GF-D8 (cell line): ENCODE results near the gene RELA.
A peak's percentile ranks its signal among the peaks of the same experiment; 100 is the strongest.
"Not testable (repeated sequence)": the region's sequence is repeated elsewhere in the genome, so short reads cannot be mapped to it uniquely, and the experiment has no call there.

ENCODE experiments used
- DNase-seq: peaks from one replicate; lab custom pipeline; 2025; lab: John Stamatoyannopoulos, UW

Gene RELA

DNA sequence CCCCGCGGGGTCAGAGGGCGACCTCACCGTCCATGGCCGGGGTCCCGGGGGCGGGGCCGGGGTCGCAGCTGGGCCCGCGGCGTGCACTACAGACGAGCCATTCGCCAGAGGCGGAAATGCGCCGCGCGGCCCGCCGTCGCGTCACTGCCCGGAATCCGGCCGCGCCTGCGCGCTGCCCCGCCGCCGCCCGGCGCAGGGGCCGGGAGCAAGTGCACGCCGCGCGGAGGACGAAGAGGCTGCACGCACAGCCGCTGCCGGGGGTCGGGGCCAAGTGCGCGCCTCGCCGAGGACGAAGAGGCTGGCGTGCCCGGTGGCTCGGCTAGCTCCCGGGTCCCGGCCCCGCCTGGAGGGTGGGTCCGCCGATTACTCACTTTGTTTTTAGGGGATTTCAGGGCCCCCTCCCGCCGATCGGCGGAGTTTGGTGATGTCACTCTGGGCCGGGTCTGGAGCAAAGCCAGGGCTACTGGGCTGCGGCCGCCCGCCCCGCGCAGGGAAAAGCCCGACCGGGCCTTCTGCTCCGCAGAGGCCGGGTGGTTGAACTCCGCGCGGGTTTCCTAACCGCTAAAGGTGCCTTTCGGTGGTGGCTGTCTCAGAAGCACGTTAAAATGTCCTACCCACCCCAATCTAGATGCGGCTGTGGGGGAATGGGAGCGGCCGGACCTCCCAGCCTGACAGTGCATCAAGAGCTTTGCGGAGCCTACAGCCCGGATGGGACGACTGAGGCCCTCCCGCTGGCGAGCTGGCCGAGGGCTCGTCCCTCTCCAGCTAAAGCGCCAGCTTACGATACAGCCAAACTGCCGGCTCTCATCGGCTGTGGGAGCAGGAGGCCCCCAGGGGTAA lies at the start of gene RELA:
Gene RELA, minus strand, starts transcription at position 118 of the 840 bp plus-strand sequence. Its CDS starts 84 bp downstream, at position 34.
- DNase-seq: peak; percentile 71

DNA sequence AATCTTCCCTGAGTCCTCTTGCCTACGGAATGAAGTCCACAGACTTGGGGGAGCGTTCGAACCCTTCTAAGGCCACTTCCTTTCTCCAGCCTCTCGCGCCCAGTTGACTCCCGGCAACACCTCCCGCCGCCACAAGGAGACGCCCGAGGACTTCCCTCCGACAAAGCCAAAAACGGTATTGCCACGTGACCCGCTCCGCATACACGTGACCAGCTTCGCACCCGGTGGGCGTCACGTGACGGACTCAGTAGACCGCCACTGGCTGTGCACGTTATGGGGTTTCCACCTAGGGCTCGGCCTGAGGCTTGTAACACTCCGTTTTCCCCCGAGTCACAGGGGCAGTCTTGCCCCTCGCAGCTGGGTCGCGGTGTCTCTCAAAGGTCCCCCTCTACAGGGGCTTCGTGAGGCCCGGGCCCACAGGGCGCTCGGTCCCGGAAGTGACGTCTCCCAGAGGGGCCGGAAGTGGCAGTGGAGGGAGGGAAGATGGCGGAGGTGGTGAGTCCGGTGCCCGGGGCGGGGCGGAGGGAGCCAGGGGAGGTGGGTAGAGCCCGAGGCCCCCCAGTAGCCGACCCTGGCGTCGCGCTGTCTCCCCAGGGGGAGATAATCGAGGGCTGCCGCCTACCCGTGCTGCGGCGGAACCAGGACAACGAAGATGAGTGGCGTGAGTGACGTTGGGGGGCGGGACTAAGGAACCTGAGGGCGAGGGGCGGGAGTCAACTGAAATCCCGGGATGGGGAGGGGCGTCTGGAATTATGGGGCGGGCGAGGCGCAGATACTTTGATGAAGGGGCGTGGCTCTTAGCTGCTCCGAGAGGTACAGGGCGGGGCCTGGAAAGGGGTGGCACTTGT lies 49.3 kb upstream of the RELA start, which contains the start of gene KAT5:
Gene KAT5, plus strand, starts transcription at position 468 of the 848 bp plus-strand sequence. Its CDS starts 16 bp downstream, at position 484.
- DNase-seq: peak; percentile 93

DNA sequence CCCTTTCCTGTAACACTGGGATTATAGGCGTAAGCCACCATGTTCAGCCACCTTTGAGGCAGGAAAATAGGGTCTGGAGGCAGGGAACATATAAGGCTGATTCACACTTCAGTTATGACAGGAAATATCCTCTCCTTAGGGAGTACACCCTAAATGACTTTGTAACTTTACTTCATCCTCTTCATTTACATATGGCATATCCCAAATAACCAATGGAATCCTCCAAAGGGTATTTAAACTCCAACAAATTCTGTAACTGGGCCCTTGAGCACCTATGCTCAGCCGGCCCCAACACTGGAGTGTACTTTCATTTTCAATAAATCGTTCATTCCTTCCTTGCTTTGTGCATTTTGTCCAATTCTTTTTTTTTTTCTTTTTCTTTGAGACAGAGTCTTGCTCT lies 47.7 kb upstream of the RELA start:
- DNase-seq: no peak

DNA sequence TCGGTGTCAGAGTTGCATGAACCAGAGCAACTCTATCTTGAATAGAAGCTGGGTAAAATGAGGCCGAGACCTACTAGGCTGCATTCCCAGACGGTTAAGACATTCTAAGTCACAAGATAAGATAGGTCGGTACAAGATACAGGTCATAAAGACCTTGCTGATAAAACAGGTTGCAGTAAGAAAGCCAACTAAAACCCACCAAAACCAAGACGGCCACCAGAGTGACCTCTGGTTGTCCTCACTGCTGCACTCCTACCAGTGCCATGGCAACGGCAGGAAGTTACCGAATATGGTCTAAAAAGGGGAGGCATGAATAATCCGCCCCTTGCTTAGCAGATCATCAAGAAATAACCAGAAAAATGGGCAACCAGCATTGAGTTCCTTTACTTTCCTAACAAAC lies 46.9 kb upstream of the RELA start:
- no peak for DNase-seq

DNA sequence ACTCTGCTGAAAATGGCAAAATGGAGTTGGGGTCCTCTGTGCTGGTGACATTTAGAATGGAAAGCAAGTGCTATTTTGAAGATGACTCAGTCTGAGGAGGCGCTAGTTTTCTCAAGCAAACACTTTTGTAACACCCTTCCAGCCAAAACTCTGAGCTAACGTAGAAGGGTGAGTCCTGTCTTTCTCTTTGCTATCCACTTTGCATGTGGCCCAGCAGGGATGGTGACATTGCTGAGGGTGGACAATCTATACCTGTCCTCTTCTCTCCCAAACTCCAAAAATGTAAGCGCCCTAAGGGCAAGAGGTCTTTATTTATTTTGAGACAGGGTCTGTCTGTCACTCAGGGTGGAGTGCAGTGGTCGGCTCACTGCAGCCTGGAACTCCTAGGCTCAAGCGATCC lies 45.7 kb upstream of the RELA start:
- no peak for DNase-seq

DNA sequence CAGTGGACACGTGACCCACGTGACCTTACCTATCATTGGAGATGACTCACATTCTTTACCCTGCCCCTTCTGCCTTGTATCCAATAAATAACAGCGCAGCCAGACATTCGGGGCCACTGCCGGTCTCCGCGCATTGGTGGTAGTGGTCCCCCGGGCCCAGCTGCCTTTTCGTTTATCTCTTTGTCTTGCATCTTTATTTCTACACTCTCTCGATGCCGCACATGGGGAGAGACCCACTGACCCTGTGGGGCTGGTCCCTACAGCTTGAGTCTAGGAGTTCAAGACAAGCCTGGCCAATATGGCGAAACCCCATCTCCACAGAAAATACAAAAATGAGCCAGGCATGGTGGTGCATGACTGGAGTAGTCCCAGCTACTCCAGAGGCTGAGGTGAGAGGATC lies 44.3 kb upstream of the RELA start:
- not testable (repeated sequence) for DNase-seq

DNA sequence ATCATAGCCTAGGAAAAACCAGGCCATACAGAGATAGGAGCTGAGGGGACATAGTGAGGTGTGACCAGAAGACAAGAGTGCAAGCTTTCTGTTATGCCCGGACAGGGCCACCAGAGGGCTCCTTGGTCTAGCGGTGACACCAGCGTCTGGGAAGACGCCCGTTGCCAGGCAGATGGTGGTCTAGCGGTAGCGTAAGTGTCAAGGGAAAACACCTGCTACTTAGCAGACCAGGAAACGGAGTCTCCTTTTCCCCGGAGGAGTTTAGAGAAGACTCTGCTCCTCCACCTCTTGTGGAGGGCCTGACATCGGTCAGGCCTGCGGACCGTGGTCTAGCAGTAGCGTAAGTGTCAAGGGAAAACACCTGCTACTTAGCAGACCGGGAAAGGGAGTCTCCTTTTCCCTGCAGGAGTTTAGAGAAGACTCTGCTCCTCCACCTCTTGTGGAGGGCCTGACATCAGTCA lies 43.6 kb upstream of the RELA start:
- DNase-seq: peak; percentile 32

DNA sequence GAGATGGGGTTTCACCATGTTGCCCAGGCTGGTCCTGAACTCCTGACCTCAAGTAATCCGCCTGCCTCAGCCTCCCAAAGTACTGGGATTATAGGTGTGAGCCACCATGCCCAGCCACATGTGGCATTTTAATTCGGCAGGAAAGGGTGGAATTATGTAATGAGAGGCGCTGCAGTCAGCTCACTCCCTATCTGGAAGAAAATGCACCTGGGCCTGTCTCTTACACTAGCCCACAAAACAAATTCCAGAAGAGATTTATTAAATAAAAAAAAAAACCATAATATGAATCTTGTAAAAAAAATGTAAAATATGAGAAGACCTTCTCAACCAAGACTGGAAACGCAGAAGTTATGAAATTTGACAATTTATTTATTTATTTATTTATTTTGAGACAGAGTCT lies 41.1 kb upstream of the RELA start:
- DNase-seq: no peak

DNA sequence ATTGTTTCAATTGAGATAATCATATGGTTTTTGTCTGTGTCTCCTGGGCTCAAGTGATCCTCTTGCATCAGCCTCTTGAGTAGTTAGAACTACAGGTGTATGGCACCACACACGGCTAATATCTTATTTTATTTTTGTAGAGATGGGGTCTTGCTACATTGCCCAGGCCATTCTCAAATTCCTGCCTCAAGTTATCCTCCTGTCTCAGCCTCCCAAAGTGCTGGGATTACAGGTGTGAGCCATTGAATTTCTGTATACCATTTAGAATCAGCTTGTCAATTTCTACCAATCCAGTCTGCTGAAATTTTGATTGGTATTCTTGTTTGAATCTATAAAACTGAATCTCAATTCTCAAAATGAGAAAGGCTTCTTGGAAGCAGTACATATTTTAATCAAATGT lies 39.0 kb upstream of the RELA start:
- no peak for DNase-seq

DNA sequence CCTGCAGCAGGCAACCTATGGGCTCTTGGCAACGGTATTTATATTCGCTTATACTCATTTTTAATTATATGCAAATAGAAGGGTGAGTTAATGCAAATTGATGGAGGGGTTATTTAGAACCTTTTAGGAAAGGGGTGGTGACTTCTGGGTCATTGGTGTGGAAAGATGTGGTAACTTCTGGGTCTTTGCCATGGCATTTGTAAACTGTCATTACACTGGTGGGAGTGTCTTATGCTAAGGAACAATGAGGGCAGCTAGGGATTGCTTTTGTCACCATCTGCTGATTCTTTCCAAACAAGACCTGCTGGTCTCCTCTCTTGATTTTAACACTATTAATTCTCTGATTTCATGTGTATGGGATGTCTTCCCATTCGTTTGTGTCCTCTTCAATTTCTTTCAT lies 37.7 kb upstream of the RELA start:
- DNase-seq: peak; percentile 50

DNA sequence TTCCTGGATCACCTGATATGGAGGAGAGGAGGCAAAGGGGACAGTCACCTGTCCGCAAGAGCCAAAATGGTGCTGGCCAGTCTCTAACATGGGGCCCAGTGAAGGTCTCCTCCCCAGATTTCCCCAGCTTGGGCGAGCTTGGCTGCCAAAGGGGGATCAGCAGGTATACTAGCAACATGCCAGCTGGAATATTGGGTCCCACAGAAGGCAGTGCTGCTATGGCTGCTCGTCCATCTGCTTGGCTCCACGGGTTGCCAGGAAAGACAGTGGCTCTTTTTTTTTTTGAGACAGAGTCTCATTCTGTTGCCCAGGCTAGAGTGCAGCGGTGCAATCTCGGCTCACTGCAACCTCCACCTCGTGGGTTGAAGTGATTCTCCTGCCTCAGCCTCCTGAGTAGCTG lies 36.6 kb upstream of the RELA start:
- DNase-seq: no peak

DNA sequence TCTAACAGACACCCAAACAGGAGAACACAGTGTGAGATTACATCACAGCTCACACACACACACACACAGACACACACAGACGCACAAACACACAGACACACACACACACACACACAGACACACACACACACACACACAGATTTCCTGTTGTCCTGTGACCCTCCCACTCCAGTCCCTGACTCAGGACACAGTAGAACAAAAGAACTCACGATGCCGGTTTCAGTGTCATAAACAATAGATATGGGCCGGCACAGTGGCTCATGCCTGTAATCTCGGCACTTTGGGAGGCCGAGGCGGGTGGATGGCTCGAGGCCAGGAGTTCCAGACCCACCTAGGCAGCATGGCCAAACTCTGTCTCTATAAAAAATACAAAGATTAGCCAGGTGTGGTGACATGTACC lies 35.5 kb upstream of the RELA start:
- no peak for DNase-seq

DNA sequence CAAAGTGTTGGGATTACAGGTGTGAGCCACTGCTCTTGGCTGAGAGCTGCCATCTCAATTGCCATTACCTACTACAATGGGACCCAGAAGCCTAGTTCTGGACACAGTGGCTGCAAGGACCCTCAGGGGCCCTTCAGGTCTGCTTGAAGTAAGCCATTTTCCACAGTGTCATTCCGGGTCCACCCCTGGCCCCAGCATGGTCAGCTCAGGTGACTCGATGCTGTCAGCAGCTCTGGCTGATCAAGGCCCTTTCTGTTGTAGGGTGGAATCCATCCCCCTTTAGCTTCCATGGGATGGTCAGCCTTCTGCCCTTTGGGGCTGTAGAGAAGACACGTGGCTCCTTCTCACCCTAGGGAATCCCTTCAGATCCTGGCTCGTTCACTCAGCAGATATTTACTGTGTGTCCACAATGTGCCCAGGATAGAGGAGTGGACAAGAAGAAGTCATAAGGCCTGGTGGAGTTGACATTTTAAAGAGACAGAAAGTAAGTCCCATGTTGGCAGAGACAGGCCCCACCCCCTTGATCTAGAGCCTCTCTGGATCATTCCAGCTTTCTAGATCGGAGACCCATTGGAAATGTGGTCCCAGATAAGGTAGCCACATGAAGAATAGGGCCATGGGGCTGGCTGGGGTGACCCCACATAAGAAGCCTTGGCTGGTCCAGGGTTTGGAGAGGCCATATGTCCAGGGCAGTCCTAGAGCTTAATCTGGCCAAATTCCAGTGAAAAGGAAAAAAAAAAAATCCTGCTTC lies 34.3 kb upstream of the RELA start:
- DNase-seq: no peak

DNA sequence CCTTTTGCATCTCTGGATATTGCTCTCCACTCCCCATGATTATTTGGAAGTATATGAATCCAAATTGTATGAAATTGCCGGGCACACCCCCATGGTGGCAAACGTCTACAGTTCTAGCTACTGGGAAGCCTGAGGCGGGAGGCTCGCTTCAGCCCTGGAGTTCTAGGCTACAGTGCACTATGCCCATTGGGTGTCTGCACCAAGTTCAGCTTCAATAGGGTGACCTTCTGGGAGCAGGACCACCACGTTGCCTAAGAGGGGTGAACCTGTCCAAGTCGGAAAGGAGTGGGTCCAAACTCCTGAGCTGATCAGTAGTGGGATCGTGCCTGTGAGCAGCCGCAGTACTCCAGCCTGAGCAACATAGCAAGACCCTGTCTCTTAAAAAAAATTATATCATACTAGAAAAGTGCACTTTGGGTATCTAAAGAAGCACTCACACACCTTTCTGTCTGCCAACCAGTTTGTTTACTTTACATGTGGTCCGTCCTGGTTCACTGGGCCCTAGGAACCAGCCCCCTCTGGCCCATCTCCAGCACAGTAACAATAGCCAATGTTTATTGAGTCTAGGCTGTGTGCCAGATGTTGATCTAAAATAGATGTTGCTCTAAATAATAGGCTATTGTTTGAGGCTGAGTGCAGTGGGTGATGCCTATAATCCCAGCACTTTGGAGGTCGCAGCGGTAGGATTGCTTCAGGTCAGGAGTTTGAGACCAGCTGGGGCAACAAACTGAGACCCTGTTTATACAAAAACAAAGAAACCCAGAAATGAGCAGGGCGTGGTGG lies 32.9 kb upstream of the RELA start:
- DNase-seq: no peak

DNA sequence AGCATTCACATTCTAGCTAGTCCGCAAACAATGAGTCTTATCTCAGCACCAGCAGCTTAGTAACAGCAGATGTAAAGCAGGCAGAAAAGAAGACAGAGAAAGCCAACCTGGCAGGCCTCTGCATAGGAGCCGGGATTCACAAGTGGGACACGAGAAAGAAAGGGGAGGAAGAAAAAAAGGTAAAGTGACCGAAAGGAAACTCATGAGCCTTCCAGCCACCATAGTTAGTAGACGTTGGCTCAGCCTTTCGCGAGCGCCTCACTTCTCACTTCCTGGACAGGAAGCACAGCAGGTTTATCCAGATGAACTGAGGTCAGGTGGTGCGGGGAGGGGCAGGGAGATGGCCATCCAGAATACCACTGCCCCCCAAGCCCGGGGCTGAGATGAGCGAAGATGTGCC lies 29.7 kb upstream of the RELA start:
- no peak for DNase-seq

DNA sequence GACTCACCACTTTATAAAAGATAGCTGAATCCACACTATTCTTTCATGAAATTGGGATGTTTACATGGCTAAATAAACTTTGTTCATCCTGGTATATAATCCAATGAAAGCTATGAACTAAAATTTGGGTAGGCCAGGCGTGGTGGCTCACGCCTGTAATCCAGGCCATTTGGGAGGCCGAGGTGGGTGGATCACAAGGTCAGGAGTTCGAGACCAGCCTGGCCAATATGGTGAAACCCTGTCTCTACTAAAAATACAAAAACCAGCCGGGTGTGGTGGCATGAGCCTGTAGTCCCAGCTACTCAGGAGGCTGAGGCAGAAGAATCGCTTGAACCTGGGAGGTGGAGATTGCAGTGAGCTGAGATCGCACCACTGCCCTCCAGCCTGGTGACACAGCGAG lies 29.1 kb upstream of the RELA start:
- not testable (repeated sequence) for DNase-seq

DNA sequence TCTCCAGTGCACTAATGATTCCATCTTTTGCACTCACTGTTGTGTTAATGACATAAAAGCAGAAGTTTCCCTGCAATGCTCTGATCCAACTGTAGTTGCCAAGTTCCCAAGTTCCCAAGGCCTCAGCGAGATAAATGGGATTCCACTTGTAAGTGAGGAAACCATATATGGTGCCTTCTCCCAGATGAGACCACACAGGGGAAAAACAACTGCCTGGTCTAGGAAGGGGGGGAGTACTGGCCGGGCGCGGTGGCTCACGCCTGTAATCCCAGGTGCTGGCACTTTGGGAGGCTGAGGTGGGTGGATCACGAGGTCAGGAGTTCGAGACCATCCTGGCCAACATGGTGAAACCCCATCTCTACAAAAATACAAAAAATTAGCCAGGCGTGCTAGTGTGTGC lies 23.3 kb upstream of the RELA start:
- no peak for DNase-seq

DNA sequence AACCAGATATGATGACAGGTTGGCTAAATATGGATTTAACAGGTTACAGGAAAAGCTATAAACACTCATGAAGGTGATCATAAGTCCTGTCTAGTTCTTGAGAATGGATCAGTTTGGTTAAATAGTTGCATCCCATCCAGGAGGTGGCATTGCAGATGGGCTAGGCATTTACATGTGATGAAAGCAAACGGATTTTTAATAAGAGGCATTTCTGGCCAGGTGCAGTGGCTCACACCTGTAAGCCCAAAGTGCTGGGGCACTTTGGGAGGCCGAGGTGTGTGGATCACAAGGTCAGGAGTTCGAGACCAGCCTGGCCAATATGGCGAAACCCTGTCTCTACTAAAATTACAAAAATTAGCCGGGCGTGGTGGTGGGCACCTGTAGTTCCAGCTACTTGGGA lies 20.8 kb upstream of the RELA start:
- DNase-seq: not testable (repeated sequence)

DNA sequence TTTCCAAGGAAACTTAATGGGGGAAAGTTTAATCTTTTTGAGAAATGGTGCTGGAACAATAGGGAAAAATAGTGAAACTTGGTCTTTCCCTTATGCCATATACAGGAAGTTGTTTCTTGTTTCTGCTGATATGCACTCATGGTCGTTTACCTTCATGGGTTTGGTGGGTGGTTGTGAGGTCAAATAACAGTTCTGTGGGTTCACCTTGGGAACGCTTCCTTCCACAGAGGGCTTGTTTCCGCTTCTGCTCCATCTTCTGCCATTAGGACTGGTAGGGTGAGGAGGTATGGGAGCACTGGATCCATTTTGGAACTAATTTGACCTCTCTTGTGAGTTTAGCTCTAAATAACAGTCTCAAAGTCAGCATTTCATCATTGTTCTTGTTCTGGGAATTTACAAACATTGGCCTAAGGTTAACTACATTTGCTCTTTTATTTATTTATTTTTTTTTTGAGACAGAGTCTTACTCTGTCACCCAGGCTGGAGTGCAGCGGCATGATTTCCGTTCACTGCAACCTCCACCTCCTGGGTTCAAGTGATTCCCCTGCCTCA lies 17.6 kb upstream of the RELA start:
- no peak for DNase-seq

DNA sequence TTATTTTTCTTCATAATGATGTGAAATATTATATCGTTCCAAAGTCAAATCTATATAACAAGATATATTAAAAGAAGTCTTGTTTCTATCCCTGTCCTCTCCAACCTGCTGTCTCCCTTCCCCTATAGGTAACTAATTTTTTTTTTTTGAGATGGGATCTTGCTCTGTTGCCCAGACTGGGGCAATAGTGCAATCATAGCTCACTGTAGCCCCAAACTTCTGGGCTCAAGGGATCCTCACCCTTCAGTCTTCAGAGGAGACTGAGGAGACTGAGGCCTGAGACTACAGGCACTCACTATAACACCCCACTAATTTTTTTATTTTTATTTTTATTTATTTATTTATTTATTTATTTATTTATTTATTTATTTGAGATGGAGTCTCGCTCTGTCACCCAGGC lies 10.3 kb upstream of the RELA start:
- no peak for DNase-seq
